Loucy (cell line): ENCODE results near the gene GRK1.

Source experiments
- EZH2phosphoT487 ChIP-seq: fragments of 200-600 bp; IDR thresholded peaks from 2 replicates; pipeline ENCODE4 v1.6.1; 2018; ENCODE audit warnings: antibody characterized with exemption, mild to moderate bottlenecking, moderate library complexity, borderline replicate concordance
- TF ChIP-seq, protein P1 (sequence below): fragments of 200-600 bp; sonication (generic); conservative IDR thresholded peaks from 2 replicates; pipeline ENCODE4 v1.5.1; 2014; ENCODE audit warnings: mild to moderate bottlenecking, antibody characterized with exemption, low read length

- TF ChIP-seq, protein P1, sequence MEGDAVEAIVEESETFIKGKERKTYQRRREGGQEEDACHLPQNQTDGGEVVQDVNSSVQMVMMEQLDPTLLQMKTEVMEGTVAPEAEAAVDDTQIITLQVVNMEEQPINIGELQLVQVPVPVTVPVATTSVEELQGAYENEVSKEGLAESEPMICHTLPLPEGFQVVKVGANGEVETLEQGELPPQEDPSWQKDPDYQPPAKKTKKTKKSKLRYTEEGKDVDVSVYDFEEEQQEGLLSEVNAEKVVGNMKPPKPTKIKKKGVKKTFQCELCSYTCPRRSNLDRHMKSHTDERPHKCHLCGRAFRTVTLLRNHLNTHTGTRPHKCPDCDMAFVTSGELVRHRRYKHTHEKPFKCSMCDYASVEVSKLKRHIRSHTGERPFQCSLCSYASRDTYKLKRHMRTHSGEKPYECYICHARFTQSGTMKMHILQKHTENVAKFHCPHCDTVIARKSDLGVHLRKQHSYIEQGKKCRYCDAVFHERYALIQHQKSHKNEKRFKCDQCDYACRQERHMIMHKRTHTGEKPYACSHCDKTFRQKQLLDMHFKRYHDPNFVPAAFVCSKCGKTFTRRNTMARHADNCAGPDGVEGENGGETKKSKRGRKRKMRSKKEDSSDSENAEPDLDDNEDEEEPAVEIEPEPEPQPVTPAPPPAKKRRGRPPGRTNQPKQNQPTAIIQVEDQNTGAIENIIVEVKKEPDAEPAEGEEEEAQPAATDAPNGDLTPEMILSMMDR: no peak
- TF ChIP-seq EZH2phosphoT487: no peak
Measured at GRCh38 chr13:113623491-113624234, 43.4 kb upstream of the GRK1 start.
